Measurements from ENCODE around the gene CDC42EP4.
A peak's percentile ranks its signal among the peaks of the same experiment; 100 is the strongest.

The CDC42EP4 gene

DNA sequence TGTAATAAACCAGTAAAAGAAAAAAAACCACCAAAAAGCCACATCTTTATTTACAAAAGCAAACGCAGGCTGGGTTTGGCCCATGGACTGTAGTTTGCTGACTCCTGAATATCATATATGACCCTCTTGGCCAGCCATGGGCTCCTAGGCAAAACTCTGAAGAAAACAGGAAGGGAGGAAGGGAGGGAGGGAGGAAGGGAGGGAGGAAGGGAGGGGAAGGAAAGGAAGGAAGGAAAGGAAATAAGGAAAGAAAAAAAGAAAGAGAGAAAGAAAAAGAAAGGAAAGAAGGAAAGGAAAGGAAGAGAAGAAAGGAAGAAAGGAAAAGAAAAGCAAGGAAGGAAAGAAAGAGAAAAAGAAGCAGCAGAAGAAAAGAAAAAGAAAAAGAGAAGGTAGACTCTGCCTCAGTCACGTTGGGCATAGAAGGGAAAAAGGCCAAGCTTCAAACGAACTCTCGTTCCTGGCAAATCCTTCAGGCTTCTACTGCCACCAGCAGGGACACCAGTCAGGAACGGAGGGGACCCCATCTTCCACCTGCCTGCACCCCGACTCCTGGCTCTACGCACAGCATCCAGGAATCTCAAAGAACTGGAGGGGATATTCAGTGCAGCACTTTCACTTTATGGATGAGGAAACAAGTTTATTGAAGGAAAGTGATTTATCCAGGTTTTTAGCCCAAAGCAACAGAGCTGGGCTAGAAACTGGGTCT is 22.1 kb downstream of the CDC42EP4 start:
- no peak overlapping the region for H3K9ac ChIP-seq (ENCODE audit: low read length in 5 of 5)

DNA sequence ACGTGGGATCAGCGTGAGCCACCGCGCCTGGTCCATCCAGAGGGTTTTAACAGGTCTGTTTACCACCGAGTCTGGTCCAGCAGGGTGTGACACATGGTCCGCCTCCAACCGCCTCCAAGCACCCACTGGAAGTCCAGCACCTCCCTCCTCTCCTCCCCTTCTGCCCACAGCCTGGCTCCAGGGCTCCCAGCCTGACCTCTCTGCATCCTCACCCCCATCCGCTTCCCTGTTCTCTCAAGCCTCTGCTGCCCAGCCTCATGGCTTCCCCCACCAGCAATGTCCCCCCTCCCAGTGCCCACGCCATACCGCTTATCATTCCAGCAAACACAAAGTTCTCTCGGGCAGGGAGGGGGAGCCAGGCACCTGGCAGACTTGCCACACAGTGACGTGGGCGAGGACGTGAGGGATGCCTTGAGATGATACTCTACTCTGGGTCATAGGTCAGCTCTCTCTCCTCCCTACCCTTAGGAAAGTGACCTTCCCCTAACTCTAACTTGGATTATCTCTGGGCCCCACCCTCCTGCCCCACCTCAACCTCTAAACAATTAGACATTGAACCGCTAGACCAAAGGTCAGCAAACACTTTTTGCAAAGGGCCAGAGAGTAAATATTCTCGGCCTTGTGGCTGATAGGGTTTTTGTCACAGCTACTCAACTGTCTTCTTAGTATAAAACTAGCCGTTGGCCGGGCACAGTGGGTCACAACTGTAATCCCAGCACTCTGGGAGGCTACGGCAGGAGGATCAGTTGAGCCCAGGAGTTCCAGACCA is 23.1 kb downstream of the CDC42EP4 start:
- peak overlapping the region; percentile 99 for H3K27ac ChIP-seq (ENCODE audit: low read depth, low read length)
- peak overlapping the region in 1 of 5 donors; percentile 15 for H3K9ac ChIP-seq (ENCODE audit: low read length in 5 of 5)
- peak overlapping the region in 1 of 5 donors; percentile 2 for H3K4me3 ChIP-seq (ENCODE audit: low read depth in 1 of 5, low read length in 5 of 5)
- peaks cover 0 to 36% (median 28%) of the 10 kb centered on the region in 5 donors for H3K36me3 ChIP-seq (ENCODE audit: control insufficient read depth in 5 of 5, insufficient read depth in 5 of 5, low read length in 5 of 5)
- H3K9me3 ChIP-seq (ENCODE audit: control insufficient read depth in 5 of 5, low read length in 5 of 5), result no peaks in the 10 kb centered on the region
- peaks cover 21 to 100% (median 97%) of the 10 kb centered on the region in 5 donors for H3K4me1 ChIP-seq (ENCODE audit: control insufficient read depth in 5 of 5, insufficient read depth in 5 of 5, low read length in 5 of 5)
- H3K27me3 ChIP-seq (ENCODE audit: control insufficient read depth in 5 of 5, insufficient read depth in 4 of 5, low read length in 5 of 5), result no peaks in the 10 kb centered on the region

More for the DNA sequence above, 22.1 kb downstream of the CDC42EP4 start:
- Histone ChIP-seq H3K4me1 (ENCODE audit: control insufficient read depth in 5 of 5, insufficient read depth in 5 of 5, low read length in 5 of 5) (peaks cover 22 to 100% (median 97%) of the 10 kb centered on the region in 5 donors), H3K27ac (ENCODE audit: low read depth, low read length) (peak overlapping the region; percentile 99), H3K4me3 (ENCODE audit: low read depth in 1 of 5, low read length in 5 of 5) (no peak overlapping the region), H3K27me3 (ENCODE audit: control insufficient read depth in 5 of 5, insufficient read depth in 4 of 5, low read length in 5 of 5) (no peaks in the 10 kb centered on the region), H3K36me3 (ENCODE audit: control insufficient read depth in 5 of 5, insufficient read depth in 5 of 5, low read length in 5 of 5) (peaks cover 0 to 29% (median 19%) of the 10 kb centered on the region in 5 donors), H3K9me3 (ENCODE audit: control insufficient read depth in 5 of 5, low read length in 5 of 5) (no peaks in the 10 kb centered on the region)

DNA sequence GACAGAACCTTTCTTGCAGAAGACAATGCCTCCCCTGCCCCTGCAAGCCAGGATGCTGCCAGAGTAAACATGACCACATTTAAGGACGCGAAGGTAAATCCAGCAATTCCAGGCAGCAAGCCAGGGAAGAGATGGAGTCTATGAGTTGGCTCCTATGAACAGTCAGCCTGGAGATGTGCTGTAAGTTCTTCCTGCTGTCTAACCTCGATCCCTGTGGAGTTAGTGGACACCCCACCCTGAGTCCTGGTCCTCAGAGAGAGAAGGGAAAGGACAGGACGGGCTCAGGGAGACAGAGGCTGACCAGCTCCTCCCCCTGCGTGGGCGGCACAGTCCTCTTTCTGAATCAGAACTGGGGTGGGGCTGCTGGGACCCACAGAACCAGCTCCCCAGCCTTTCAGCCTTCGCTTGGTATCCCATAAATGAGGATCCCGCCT is 24.9 kb downstream of the CDC42EP4 start:
- H3K4me3 ChIP-seq (ENCODE audit: low read depth in 1 of 5, low read length in 5 of 5), result peak overlapping the region in 1 of 5 donors; percentile 5
- H3K9me3 ChIP-seq (ENCODE audit: control insufficient read depth in 5 of 5, low read length in 5 of 5), result no peaks in the 10 kb centered on the region
- H3K36me3 ChIP-seq (ENCODE audit: control insufficient read depth in 5 of 5, insufficient read depth in 5 of 5, low read length in 5 of 5), result peaks cover 0 to 45% (median 31%) of the 10 kb centered on the region in 5 donors
- H3K9ac ChIP-seq (ENCODE audit: low read length in 5 of 5), result peak overlapping the region in 1 of 5 donors; percentile 17
- H3K27ac ChIP-seq (ENCODE audit: low read depth, low read length), result peak overlapping the region; percentile 75
- peaks cover 9 to 89% (median 82%) of the 10 kb centered on the region in 5 donors for H3K4me1 ChIP-seq (ENCODE audit: control insufficient read depth in 5 of 5, insufficient read depth in 5 of 5, low read length in 5 of 5)
- no peaks in the 10 kb centered on the region for H3K27me3 ChIP-seq (ENCODE audit: control insufficient read depth in 5 of 5, insufficient read depth in 4 of 5, low read length in 5 of 5)

DNA sequence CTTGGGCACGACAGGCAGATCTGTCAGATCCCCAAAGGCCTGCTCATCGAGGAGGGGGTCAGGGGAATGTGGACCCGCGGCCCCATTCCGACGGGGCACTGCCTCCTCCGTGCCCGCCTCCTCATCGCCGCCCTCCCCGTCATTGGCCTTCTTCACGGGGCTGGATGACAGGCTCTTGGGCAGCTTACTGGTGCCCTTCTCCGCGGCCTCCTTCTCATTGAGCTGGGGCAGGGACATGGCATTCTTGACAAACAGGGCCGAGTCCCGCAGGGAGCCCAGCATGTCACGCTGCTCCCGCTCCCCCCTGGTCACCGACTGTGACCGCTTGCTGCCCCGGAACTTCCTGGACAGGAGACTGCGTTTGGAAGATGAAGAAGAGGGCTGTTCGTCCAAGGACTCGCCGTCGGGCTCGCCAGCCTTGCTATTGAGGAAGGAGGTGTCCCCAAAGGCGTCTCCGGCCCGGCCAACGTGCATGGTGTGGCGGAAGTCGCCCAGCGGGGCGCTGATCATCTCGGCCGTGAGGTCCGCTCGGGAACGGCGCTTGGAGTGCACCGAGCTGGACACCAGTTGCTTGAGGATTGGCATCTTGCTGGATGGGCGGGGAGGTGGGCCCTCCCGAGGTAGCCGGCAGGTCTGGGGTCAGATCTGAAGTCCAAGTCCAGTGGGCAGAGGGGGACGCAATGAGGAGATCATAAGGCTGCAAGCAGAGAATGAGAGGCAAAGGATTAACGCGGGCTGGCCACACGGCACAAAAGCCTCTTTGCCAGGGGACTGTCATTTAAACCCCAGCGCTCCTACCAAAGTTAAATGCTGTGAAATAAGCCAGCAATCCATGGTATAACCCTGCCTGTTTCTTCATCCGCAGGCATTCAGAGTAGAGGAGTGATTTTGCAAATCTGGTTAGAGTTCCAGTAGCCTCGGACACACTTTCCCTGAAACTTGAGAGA is 25.6 kb downstream of the CDC42EP4 start:
- H3K9ac ChIP-seq (ENCODE audit: low read length in 5 of 5), result peak overlapping the region in 1 of 5 donors; percentile 17
- no peaks in the 10 kb centered on the region for H3K9me3 ChIP-seq (ENCODE audit: control insufficient read depth in 5 of 5, low read length in 5 of 5)
- H3K4me1 ChIP-seq (ENCODE audit: control insufficient read depth in 5 of 5, insufficient read depth in 5 of 5, low read length in 5 of 5), result peaks cover 7 to 84% (median 76%) of the 10 kb centered on the region in 5 donors
- no peaks in the 10 kb centered on the region for H3K27me3 ChIP-seq (ENCODE audit: control insufficient read depth in 5 of 5, insufficient read depth in 4 of 5, low read length in 5 of 5)
- peak overlapping the region; percentile 75 for H3K27ac ChIP-seq (ENCODE audit: low read depth, low read length)
- H3K4me3 ChIP-seq (ENCODE audit: low read depth in 1 of 5, low read length in 5 of 5), result peak overlapping the region in 1 of 5 donors; percentile 5
- H3K36me3 ChIP-seq (ENCODE audit: control insufficient read depth in 5 of 5, insufficient read depth in 5 of 5, low read length in 5 of 5), result peaks cover 0 to 47% (median 31%) of the 10 kb centered on the region in 5 donors

DNA sequence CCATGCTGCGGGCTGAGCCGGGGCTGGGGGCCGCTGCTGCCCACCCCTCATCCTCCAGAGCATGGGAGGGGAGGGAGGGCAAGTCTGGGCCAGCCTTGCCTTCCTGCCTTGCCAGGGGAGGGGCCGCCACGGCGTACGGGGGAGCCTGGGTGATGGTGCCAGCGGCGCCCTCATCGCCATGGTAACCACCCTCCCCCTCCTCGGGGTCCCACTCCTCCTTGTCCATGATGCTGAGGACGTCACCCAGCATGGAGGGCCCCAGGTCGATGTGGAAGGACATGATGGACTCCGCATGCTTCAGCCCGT is 26.2 kb downstream of the CDC42EP4 start:
- peaks cover 7 to 77% (median 69%) of the 10 kb centered on the region in 5 donors for H3K4me1 ChIP-seq (ENCODE audit: control insufficient read depth in 5 of 5, insufficient read depth in 5 of 5, low read length in 5 of 5)
- peak overlapping the region; percentile 75 for H3K27ac ChIP-seq (ENCODE audit: low read depth, low read length)
- peaks cover 0 to 47% (median 31%) of the 10 kb centered on the region in 5 donors for H3K36me3 ChIP-seq (ENCODE audit: control insufficient read depth in 5 of 5, insufficient read depth in 5 of 5, low read length in 5 of 5)
- H3K9ac ChIP-seq (ENCODE audit: low read length in 5 of 5), result no peak overlapping the region
- no peaks in the 10 kb centered on the region for H3K9me3 ChIP-seq (ENCODE audit: control insufficient read depth in 5 of 5, low read length in 5 of 5)
- H3K27me3 ChIP-seq (ENCODE audit: control insufficient read depth in 5 of 5, insufficient read depth in 4 of 5, low read length in 5 of 5), result no peaks in the 10 kb centered on the region
- H3K4me3 ChIP-seq (ENCODE audit: low read depth in 1 of 5, low read length in 5 of 5), result no peak overlapping the region

DNA sequence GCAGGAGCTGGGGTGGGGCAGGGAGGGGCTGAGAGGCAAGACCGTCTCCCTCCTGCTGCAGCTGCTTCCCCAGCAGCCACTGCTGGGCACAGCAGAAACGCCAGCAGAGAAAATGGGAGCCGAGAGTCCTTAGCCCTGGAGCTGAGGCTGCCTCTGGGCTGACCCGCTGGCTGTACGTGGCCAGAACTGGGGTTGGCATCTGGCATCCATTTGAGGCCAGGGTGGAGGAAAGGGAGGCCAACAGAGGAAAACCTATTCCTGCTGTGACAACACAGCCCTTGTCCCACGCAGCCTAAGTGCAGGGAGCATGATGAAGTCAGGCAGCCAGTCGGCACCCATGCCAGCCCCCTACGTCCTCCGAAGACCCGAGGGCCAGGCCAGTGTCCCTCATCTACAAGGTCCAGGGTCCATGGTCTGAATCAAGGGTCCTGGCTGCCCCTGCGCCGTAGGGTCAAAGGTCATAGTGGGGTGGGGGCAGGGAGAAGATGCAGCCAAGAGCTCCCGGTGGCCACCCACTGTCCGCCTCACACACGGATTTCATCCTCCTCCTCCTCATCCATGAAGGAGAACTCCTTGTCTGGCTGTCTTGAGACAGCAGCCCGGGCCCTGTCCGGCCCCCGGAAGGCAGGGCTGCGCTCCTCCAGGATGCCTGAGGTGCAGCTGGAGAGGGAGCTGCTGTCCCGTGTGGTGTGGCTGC is 26.7 kb downstream of the CDC42EP4 start:
- H3K4me3 ChIP-seq (ENCODE audit: low read depth in 1 of 5, low read length in 5 of 5), result no peak overlapping the region
- H3K9me3 ChIP-seq (ENCODE audit: control insufficient read depth in 5 of 5, low read length in 5 of 5), result no peaks in the 10 kb centered on the region
- H3K27ac ChIP-seq (ENCODE audit: low read depth, low read length), result peak overlapping the region; percentile 1
- H3K4me1 ChIP-seq (ENCODE audit: control insufficient read depth in 5 of 5, insufficient read depth in 5 of 5, low read length in 5 of 5), result peaks cover 5 to 72% (median 66%) of the 10 kb centered on the region in 5 donors
- H3K36me3 ChIP-seq (ENCODE audit: control insufficient read depth in 5 of 5, insufficient read depth in 5 of 5, low read length in 5 of 5), result peaks cover 0 to 49% (median 31%) of the 10 kb centered on the region in 5 donors
- no peak overlapping the region for H3K9ac ChIP-seq (ENCODE audit: low read length in 5 of 5)
- no peaks in the 10 kb centered on the region for H3K27me3 ChIP-seq (ENCODE audit: control insufficient read depth in 5 of 5, insufficient read depth in 4 of 5, low read length in 5 of 5)

DNA sequence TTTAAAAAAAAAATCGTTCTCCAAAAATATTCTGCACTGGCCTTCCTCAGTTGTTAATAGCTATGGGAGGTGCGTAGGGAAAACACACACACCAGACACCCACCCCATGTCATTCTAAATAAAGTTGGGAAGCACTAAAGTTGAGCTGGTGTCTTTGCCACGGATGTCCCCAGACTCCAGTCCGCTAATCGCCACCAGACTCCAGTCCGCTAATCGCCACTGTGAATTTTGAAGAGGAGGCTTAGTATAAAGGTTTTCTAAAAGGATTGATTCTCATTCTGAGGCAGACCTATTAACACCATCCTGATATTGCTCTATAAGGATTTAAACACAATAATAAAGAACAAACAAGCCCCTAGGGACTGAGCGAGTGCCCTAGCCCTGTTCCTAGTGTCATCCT is 27.4 kb downstream of the CDC42EP4 start:
- peak overlapping the region; percentile 46 for H3K27ac ChIP-seq (ENCODE audit: low read depth, low read length)
- H3K4me1 ChIP-seq (ENCODE audit: control insufficient read depth in 5 of 5, insufficient read depth in 5 of 5, low read length in 5 of 5), result peaks cover 5 to 70% (median 60%) of the 10 kb centered on the region in 5 donors
- peaks cover 0 to 51% (median 31%) of the 10 kb centered on the region in 5 donors for H3K36me3 ChIP-seq (ENCODE audit: control insufficient read depth in 5 of 5, insufficient read depth in 5 of 5, low read length in 5 of 5)

DNA sequence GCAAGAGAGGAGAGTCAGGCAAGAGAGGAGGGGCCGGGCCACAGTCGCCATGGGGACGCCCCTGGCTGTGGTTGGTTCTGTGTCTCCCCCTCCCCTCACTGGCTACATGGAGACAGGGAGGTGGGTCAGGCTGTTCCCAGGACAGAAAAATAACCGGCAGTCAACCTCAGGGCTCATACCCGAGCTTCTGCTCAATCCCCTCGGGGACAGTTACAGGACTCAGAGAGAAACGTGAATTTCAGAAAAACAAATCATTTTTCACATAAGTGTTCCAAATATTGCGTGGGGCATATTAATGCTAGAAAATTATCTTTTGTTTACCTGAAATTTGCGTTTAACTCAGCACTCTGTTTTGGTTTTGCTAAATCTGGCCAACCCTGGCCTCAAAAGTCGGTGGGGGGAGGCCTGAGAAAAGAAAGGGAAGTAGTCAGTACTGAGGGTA is 27.9 kb downstream of the CDC42EP4 start:
- H3K9ac ChIP-seq (ENCODE audit: low read length in 5 of 5), result peak overlapping the region in 1 of 5 donors; percentile 41
- peaks cover 6 to 69% (median 59%) of the 10 kb centered on the region in 5 donors for H3K4me1 ChIP-seq (ENCODE audit: control insufficient read depth in 5 of 5, insufficient read depth in 5 of 5, low read length in 5 of 5)
- no peaks in the 10 kb centered on the region for H3K9me3 ChIP-seq (ENCODE audit: control insufficient read depth in 5 of 5, low read length in 5 of 5)
- no peak overlapping the region for H3K4me3 ChIP-seq (ENCODE audit: low read depth in 1 of 5, low read length in 5 of 5)
- H3K36me3 ChIP-seq (ENCODE audit: control insufficient read depth in 5 of 5, insufficient read depth in 5 of 5, low read length in 5 of 5), result peaks cover 0 to 51% (median 31%) of the 10 kb centered on the region in 5 donors
- no peaks in the 10 kb centered on the region for H3K27me3 ChIP-seq (ENCODE audit: control insufficient read depth in 5 of 5, insufficient read depth in 4 of 5, low read length in 5 of 5)
- H3K27ac ChIP-seq (ENCODE audit: low read depth, low read length), result peak overlapping the region; percentile 46

More for the DNA sequence above, 27.4 kb downstream of the CDC42EP4 start:
- H3K27me3 ChIP-seq (ENCODE audit: control insufficient read depth in 5 of 5, insufficient read depth in 4 of 5, low read length in 5 of 5), result no peaks in the 10 kb centered on the region
- no peaks in the 10 kb centered on the region for H3K9me3 ChIP-seq (ENCODE audit: control insufficient read depth in 5 of 5, low read length in 5 of 5)
- H3K4me3 ChIP-seq (ENCODE audit: low read depth in 1 of 5, low read length in 5 of 5), result no peak overlapping the region
- no peak overlapping the region for H3K9ac ChIP-seq (ENCODE audit: low read length in 5 of 5)

DNA sequence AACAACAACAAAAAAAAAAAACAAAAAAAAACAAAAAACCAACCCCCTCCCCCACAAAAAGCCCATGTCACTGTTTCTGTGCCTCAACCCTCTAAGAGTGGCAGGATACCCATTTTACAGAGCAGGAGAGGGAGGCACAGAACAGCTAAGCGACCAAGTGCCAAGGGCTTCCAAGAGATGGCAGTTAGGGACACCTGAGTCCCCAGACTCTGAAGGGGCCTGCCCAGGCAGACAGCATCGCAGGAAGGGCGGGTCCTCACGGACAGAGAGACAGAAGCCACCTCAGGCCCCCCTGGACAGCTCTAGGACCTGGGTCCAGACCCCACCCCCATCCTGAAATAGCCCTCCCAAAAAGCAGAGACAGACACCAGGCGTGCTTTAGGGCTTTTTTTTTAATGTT is 28.6 kb downstream of the CDC42EP4 start:
- Histone ChIP-seq H3K4me1 (ENCODE audit: control insufficient read depth in 5 of 5, insufficient read depth in 5 of 5, low read length in 5 of 5) (peaks cover 12 to 69% (median 61%) of the 10 kb centered on the region in 5 donors), H3K9ac (ENCODE audit: low read length in 5 of 5) (peak overlapping the region in 1 of 5 donors; percentile 41), H3K27ac (ENCODE audit: low read depth, low read length) (peak overlapping the region; percentile 46), H3K27me3 (ENCODE audit: control insufficient read depth in 5 of 5, insufficient read depth in 4 of 5, low read length in 5 of 5) (no peaks in the 10 kb centered on the region), H3K4me3 (ENCODE audit: low read depth in 1 of 5, low read length in 5 of 5) (no peak overlapping the region), H3K36me3 (ENCODE audit: control insufficient read depth in 5 of 5, insufficient read depth in 5 of 5, low read length in 5 of 5) (peaks cover 0 to 51% (median 31%) of the 10 kb centered on the region in 5 donors), H3K9me3 (ENCODE audit: control insufficient read depth in 5 of 5, low read length in 5 of 5) (no peaks in the 10 kb centered on the region)
